Measurements from ENCODE around the gene SENP7. TPM values are rescaled to one million over a fixed set of nuclear protein-coding genes. Genes with fewer than 3 reads are reported as not detected.

SENP7 gene
- total and polyA plus RNA-seq, 2 experiments from 2014 or later: 5.0 to 9.0 TPM

DNA sequence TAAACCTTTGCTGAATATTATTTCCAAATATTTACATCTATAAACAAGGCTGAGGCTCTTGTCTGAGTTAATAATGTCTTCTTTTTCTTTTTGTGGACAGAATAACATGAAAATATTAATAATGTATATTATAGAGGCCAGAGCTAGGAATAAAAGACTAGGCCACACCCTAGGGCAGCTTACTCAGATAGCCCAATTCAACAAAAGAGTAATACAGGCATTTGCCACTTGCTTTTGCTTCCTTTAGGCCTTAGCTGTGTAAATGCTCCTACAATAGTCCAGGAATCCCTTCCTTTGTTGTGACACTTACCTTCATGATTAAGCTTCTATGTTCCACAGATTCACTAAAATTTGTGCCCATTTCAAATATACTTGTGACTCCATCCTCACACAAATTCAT lies 209.2 kb downstream of the SENP7 start (continued):
- TF ChIP-seq ZNF331 (CRISPR knock-in tag; IDR thresholded peaks at IDR 0.05; ENCODE audit: low read depth) (no peak), STAT1 (IDR thresholded peaks at IDR 0.05; ENCODE audit: unreplicated experiment) (no peak), CREB1 (CRISPR knock-in tag; IDR thresholded peaks at IDR 0.05; ENCODE audit: low read depth) (no peak)
- TF ChIP-seq, protein P1, sequence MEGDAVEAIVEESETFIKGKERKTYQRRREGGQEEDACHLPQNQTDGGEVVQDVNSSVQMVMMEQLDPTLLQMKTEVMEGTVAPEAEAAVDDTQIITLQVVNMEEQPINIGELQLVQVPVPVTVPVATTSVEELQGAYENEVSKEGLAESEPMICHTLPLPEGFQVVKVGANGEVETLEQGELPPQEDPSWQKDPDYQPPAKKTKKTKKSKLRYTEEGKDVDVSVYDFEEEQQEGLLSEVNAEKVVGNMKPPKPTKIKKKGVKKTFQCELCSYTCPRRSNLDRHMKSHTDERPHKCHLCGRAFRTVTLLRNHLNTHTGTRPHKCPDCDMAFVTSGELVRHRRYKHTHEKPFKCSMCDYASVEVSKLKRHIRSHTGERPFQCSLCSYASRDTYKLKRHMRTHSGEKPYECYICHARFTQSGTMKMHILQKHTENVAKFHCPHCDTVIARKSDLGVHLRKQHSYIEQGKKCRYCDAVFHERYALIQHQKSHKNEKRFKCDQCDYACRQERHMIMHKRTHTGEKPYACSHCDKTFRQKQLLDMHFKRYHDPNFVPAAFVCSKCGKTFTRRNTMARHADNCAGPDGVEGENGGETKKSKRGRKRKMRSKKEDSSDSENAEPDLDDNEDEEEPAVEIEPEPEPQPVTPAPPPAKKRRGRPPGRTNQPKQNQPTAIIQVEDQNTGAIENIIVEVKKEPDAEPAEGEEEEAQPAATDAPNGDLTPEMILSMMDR (conservative IDR thresholded peaks at IDR 0.05; ENCODE audit: low read depth in 2 of 2): no peak

DNA sequence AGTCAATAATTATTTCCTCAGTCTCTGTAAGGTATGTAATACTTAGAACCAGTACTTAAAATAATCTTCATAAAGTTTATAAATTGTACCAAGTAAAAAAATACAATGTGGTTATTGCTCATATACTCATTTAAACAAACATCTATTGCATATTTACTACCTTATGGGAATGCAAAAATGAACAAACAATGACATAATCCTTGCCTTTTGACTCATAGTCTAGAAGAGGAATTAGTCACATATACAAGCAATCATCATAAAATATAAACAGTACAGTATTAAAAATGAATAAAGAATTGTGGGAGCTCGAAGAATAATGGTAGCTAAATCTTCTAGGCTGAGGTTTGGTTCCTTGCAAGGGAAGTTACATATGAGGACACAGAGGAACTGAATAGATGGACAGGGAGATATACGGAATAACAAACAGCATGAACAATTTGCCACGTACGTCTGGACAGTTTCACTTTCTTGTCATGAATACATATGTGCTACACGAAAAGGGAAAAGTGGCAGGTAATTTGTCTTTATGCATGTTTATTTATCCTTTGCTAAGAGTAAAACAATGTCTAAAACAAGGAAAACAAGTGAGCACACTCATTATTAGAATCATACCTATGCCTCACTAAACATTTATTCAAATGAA lies 209.8 kb downstream of the SENP7 start:
- Mint-ChIP-seq H3K27me3 (ENCODE audit: insufficient read depth, low read depth, poor library complexity) (peaks cover 3% of the 10 kb centered on the region), H3K4me3 (no peak overlapping the region), H3K9me3 (peaks cover 18% of the 10 kb centered on the region), H3K27ac (no peak overlapping the region), H3K36me3 (ENCODE audit: low read depth) (peaks cover 10% of the 10 kb centered on the region), H3K4me1 (no peaks in the 10 kb centered on the region)
- no peak overlapping the region for H3K4me2 ChIP-seq
- H2AFZ ChIP-seq: no peak overlapping the region
- TF ChIP-seq NANOG (IDR thresholded peaks at IDR 0.05; ENCODE audit: borderline replicate concordance): no peak
- TF ChIP-seq ZNF114 (CRISPR knock-in tag; IDR thresholded peaks at IDR 0.05): no peak
- TF ChIP-seq, protein P2, sequence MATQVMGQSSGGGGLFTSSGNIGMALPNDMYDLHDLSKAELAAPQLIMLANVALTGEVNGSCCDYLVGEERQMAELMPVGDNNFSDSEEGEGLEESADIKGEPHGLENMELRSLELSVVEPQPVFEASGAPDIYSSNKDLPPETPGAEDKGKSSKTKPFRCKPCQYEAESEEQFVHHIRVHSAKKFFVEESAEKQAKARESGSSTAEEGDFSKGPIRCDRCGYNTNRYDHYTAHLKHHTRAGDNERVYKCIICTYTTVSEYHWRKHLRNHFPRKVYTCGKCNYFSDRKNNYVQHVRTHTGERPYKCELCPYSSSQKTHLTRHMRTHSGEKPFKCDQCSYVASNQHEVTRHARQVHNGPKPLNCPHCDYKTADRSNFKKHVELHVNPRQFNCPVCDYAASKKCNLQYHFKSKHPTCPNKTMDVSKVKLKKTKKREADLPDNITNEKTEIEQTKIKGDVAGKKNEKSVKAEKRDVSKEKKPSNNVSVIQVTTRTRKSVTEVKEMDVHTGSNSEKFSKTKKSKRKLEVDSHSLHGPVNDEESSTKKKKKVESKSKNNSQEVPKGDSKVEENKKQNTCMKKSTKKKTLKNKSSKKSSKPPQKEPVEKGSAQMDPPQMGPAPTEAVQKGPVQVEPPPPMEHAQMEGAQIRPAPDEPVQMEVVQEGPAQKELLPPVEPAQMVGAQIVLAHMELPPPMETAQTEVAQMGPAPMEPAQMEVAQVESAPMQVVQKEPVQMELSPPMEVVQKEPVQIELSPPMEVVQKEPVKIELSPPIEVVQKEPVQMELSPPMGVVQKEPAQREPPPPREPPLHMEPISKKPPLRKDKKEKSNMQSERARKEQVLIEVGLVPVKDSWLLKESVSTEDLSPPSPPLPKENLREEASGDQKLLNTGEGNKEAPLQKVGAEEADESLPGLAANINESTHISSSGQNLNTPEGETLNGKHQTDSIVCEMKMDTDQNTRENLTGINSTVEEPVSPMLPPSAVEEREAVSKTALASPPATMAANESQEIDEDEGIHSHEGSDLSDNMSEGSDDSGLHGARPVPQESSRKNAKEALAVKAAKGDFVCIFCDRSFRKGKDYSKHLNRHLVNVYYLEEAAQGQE (IDR thresholded peaks at IDR 0.05; ENCODE audit: unreplicated experiment): no peak
- TF ChIP-seq STAT1 (IDR thresholded peaks at IDR 0.05; ENCODE audit: unreplicated experiment): no peak
- TF ChIP-seq EZH2phosphoT487 (IDR thresholded peaks at IDR 0.05; ENCODE audit: unreplicated experiment): no peak
- no peak for TF ChIP-seq POLR2AphosphoS5 (IDR thresholded peaks at IDR 0.05; ENCODE audit: low read depth)
- TF ChIP-seq, protein P3, sequence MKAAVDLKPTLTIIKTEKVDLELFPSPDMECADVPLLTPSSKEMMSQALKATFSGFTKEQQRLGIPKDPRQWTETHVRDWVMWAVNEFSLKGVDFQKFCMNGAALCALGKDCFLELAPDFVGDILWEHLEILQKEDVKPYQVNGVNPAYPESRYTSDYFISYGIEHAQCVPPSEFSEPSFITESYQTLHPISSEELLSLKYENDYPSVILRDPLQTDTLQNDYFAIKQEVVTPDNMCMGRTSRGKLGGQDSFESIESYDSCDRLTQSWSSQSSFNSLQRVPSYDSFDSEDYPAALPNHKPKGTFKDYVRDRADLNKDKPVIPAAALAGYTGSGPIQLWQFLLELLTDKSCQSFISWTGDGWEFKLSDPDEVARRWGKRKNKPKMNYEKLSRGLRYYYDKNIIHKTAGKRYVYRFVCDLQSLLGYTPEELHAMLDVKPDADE (IDR thresholded peaks at IDR 0.05): no peak
- TF ChIP-seq EZH2 (IDR thresholded peaks at IDR 0.05; ENCODE audit: low read depth, unreplicated experiment): no peak
- no peak for TF ChIP-seq JUNB (IDR thresholded peaks at IDR 0.05; ENCODE audit: unreplicated experiment)
- TF ChIP-seq, protein P1 (conservative IDR thresholded peaks at IDR 0.05; ENCODE audit: low read depth in 2 of 2): no peak
- ATAC-seq (no peak), DNase-seq (ENCODE audit: low spot score) (no peak)
- H3K79me2 ChIP-seq (replicated peaks; ENCODE audit: insufficient read depth): no peaks in the 10 kb centered on the region
- H3K36me3 ChIP-seq (ENCODE audit: insufficient read depth): no peaks in the 10 kb centered on the region
- no peak overlapping the region for H3K27ac ChIP-seq (ENCODE audit: low read depth)
- H3K9me2 ChIP-seq (ENCODE audit: insufficient read depth): no peaks in the 10 kb centered on the region
- no peaks in the 10 kb centered on the region for H4K20me1 ChIP-seq (replicated peaks; ENCODE audit: insufficient read depth)
- H3K4me1 ChIP-seq (ENCODE audit: insufficient read depth): no peaks in the 10 kb centered on the region
- no peaks in the 10 kb centered on the region for H3F3A ChIP-seq (replicated peaks; ENCODE audit: low read depth)
- no peak overlapping the region for H3K4me3 ChIP-seq
- no peaks in the 10 kb centered on the region for H3K27me3 ChIP-seq (ENCODE audit: insufficient read depth)
